ENCODE results near the gene FAM199X. TPM values are rescaled to one million over a fixed set of nuclear protein-coding genes. Genes with fewer than 3 reads are reported as not detected.

FAM199X gene
- 10 to 100 TPM; 17.2 to 25.8 (median 19.1) TPM for total RNA-seq
- 10 to 100 TPM in 1 of 2 donors, 1 to 10 TPM in 1; 9.0 to 14.5 TPM for polyA plus RNA-seq
- long read RNA-seq, donor 1, full-length matches to known transcripts: 1 of 4 reads
- long read RNA-seq, donor 1, partial matches to known transcripts: 2 of 4 reads
- long read RNA-seq, donor 1, other reads (novel, unspliced or antisense): 1 of 4 reads
- long read RNA-seq, donor 2, full-length matches to known transcripts: 10 of 10 reads
- long read RNA-seq, donor 2, partial matches to known transcripts: 0 of 10 reads
- long read RNA-seq, donor 2, other reads (novel, unspliced or antisense): 0 of 10 reads
- long read RNA-seq, donor 3, full-length matches to known transcripts: 15 of 25 reads
- long read RNA-seq, donor 3, partial matches to known transcripts: 0 of 25 reads
- long read RNA-seq, donor 3, other reads (novel, unspliced or antisense): 10 of 25 reads

- peak within 1 kb of the TSS; percentile 68 for H3K4me3 ChIP-seq
- H3K9me3 ChIP-seq: no peaks in the 10 kb centered on the region
- 23 to 30% (median 29%) methylated on average over 55 to 71 of the region's 71 CpGs for WGBS, 3 donors
- intact Hi-C loops (cut with DNase I): no loop called here
- TF ChIP-seq POLR2A (IDR thresholded peaks at IDR 0.05) (peak; percentile 65), EP300 (IDR thresholded peaks at IDR 0.05) (no peak), CTCF (IDR thresholded peaks at IDR 0.05) (peak; percentile 55 to 90 (median 81))
- peak; percentile 81 to 91 (median 86) for DNase-seq
- no peaks in the 10 kb centered on the region for H3K27me3 ChIP-seq
- H3K4me1 ChIP-seq (ENCODE audit: insufficient read depth): peaks cover 1% of the 10 kb centered on the region
- no peaks in the 10 kb centered on the region for H3K36me3 ChIP-seq
- peak within 1 kb of the TSS; percentile 42 to 76 for H3K27ac ChIP-seq
Observed at GRCh38 chrX:104165894-104166734, at the start of gene FAM199X. TSS of gene FAM199X (plus strand) at chrX:104166453. CDS start at chrX:104166786, 333 bp downstream.

GRCh38 chrX:104117759-104118158 lies 48.5 kb upstream of the FAM199X start:
- Histone ChIP-seq H3K4me1 (ENCODE audit: insufficient read depth) (no peaks in the 10 kb centered on the region), H3K36me3 (no peaks in the 10 kb centered on the region), H3K4me3 (no peak overlapping the region), H3K9me3 (no peaks in the 10 kb centered on the region), H3K27me3 (no peaks in the 10 kb centered on the region), H3K27ac (no peak overlapping the region)
- TF ChIP-seq EP300 (IDR thresholded peaks at IDR 0.05) (no peak), CTCF (IDR thresholded peaks at IDR 0.05) (no peak), POLR2A (IDR thresholded peaks at IDR 0.05) (no peak)
- DNase-seq: no peak
- intact Hi-C loops (cut with DNase I): no loop called here

GRCh38 chrX:104118765-104119164 lies 47.5 kb upstream of the FAM199X start:
- Histone ChIP-seq H3K9me3 (no peaks in the 10 kb centered on the region), H3K4me1 (ENCODE audit: insufficient read depth) (no peaks in the 10 kb centered on the region), H3K36me3 (no peaks in the 10 kb centered on the region), H3K27ac (no peak overlapping the region), H3K27me3 (no peaks in the 10 kb centered on the region), H3K4me3 (no peak overlapping the region)
- DNase-seq: no peak
- TF ChIP-seq CTCF (IDR thresholded peaks at IDR 0.05) (no peak), EP300 (IDR thresholded peaks at IDR 0.05) (no peak), POLR2A (IDR thresholded peaks at IDR 0.05) (no peak)
- intact Hi-C loops (cut with DNase I): no loop called here
- whole genome bisulfite sequencing, 3 donors: 68 to 86% (median 79%) methylated on average over 1 of the region's 1 CpG

- Histone ChIP-seq H3K9me3 (no peaks in the 10 kb centered on the region), H3K36me3 (no peaks in the 10 kb centered on the region), H3K4me1 (ENCODE audit: insufficient read depth) (no peaks in the 10 kb centered on the region), H3K4me3 (no peak overlapping the region), H3K27me3 (no peaks in the 10 kb centered on the region), H3K27ac (no peak overlapping the region)
- 72 to 80% (median 74%) methylated on average over 5 of the region's 5 CpGs for whole genome bisulfite sequencing, 3 donors
- TF ChIP-seq EP300 (IDR thresholded peaks at IDR 0.05) (no peak), POLR2A (IDR thresholded peaks at IDR 0.05) (no peak), CTCF (IDR thresholded peaks at IDR 0.05) (no peak)
- no peak for DNase-seq
- intact Hi-C loops (cut with DNase I): no loop called here
Observed at GRCh38 chrX:104122829-104123228, 43.4 kb upstream of the FAM199X start.
